COR-L47 (cell line): ENCODE measurements around the gene PXMP4.

Source experiments
- DNase-seq: peaks from one replicate; lab custom pipeline; 2025; lab: John Stamatoyannopoulos, UW

The PXMP4 gene

GRCh38 chr20:33732166-33732970, 12.3 kb upstream of the PXMP4 start:
- DNase-seq: peak; percentile 97

GRCh38 chr20:33731693-33732165, 11.6 kb upstream of the PXMP4 start, which contains the start of gene ZNF341:
Gene ZNF341, plus strand, starts transcription at chr20:33731996. Its CDS starts 26 bp downstream, at chr20:33732022.
- peak; percentile 97 for DNase-seq

GRCh38 chr20:33730946-33731692, 11.0 kb upstream of the PXMP4 start:
- DNase-seq: no peak

- DNase-seq: no peak
These were observed 9.0 kb upstream of the PXMP4 start for GRCh38 chr20:33729101-33729500.

GRCh38 chr20:33728463-33728862, 8.4 kb upstream of the PXMP4 start:
- no peak for DNase-seq

- DNase-seq: no peak
These were observed 7.7 kb upstream of the PXMP4 start for GRCh38 chr20:33727806-33728205.

GRCh38 chr20:33727115-33727479, 7.0 kb upstream of the PXMP4 start:
- DNase-seq: no peak

- no peak for DNase-seq
These were observed 5.6 kb upstream of the PXMP4 start for GRCh38 chr20:33725607-33726264.

GRCh38 chr20:33724439-33725094, 4.5 kb upstream of the PXMP4 start:
- no peak for DNase-seq

- DNase-seq: no peak
These were observed 1.5 kb upstream of the PXMP4 start for GRCh38 chr20:33721391-33722140.

GRCh38 chr20:33719277-33719988, 677 bp downstream of the PXMP4 start:
- DNase-seq: no peak

GRCh38 chr20:33716498-33716897, 3.6 kb downstream of the PXMP4 start:
- DNase-seq: no peak

GRCh38 chr20:33713865-33714367, 6.2 kb downstream of the PXMP4 start:
- no peak for DNase-seq

- DNase-seq: no peak
These were observed 8.7 kb downstream of the PXMP4 start for GRCh38 chr20:33711446-33711738.

GRCh38 chr20:33710681-33711445, 9.2 kb downstream of the PXMP4 start:
- DNase-seq: no peak

- DNase-seq: no peak
These were observed 10.1 kb downstream of the PXMP4 start for GRCh38 chr20:33709905-33710541.

GRCh38 chr20:33709398-33709797, 10.7 kb downstream of the PXMP4 start:
- DNase-seq: no peak

GRCh38 chr20:33707668-33708067, 12.4 kb downstream of the PXMP4 start:
- no peak for DNase-seq

- DNase-seq: no peak
These were observed 15.7 kb downstream of the PXMP4 start for GRCh38 chr20:33704197-33704924.
